Lower lobe of right lung (tissue), 2 donors: ENCODE measurements around the gene DHX35. TPM values are rescaled to one million over a fixed set of nuclear protein-coding genes. Genes with fewer than 3 reads are reported as not detected.
"Not testable (repeated sequence)": the region's sequence is repeated elsewhere in the genome, so short reads cannot be mapped to it uniquely, and the experiment has no call there.

Experiments
- ATAC-seq, 2 donors: fragments of 200-7000 bp; cut with Tn5 transposase; one replicate each; pipeline ENCODE4 v1.9.1; 2020 to 2022; ENCODE audit warnings: mild to moderate bottlenecking in 2 of 2, moderate library complexity in 2 of 2
- DNase-seq: peaks from one replicate; pipeline ENCODE4 v3.0.0-alpha.2; 2020
- H3K27ac ChIP-seq: fragments of 200-600 bp; one replicate; pipeline ENCODE4 v1.8.0; 2022
- H3K27me3 ChIP-seq: fragments of 200-600 bp; one replicate; pipeline ENCODE4 v1.8.0; 2022; ENCODE audit warnings: low read depth
- H3K36me3 ChIP-seq: fragments of 200-600 bp; one replicate; pipeline ENCODE4 v1.8.0; 2022; ENCODE audit warnings: mild to moderate bottlenecking
- H3K4me1 ChIP-seq: fragments of 200-600 bp; one replicate; pipeline ENCODE4 v1.8.0; 2022
- H3K4me3 ChIP-seq: fragments of 200-600 bp; one replicate; pipeline ENCODE4 v1.8.0; 2022; ENCODE audit warnings: mild to moderate bottlenecking
- H3K9me3 ChIP-seq: fragments of 200-600 bp; one replicate; pipeline ENCODE4 v1.8.0; 2022
- intact Hi-C: fragments of 100-400 bp; cut with DNase I; formaldehyde crosslinking; loops from one replicate; pipeline ENCODE4 v1.11.0; 2022
- total RNA-seq: library from RNA; stranded (reverse); fragmentation: NEBNext Ultra II Directional; extraction: Animal tissue kit (Norgen Biotek cat#: 25700); gene quantifications from one replicate; pipeline ENCODE4 v1.2.1, GENCODE V29; 2021
- TF ChIP-seq, protein P1 (sequence below): fragments of 200-600 bp; IDR thresholded peaks from one replicate; pipeline ENCODE4 v1.8.0; 2022; ENCODE audit warnings: antibody characterized with exemption, mild to moderate bottlenecking
- donor health status: DM: no; HTN: yes; CAD: no; lungs with severe emphysema.

The DHX35 gene
- total RNA-seq, 1 donor from 2014 or later = 10.5 TPM

GRCh38 chr20:38987777-38988176 is 25.6 kb downstream of the DHX35 start:
- TF ChIP-seq, protein P1, sequence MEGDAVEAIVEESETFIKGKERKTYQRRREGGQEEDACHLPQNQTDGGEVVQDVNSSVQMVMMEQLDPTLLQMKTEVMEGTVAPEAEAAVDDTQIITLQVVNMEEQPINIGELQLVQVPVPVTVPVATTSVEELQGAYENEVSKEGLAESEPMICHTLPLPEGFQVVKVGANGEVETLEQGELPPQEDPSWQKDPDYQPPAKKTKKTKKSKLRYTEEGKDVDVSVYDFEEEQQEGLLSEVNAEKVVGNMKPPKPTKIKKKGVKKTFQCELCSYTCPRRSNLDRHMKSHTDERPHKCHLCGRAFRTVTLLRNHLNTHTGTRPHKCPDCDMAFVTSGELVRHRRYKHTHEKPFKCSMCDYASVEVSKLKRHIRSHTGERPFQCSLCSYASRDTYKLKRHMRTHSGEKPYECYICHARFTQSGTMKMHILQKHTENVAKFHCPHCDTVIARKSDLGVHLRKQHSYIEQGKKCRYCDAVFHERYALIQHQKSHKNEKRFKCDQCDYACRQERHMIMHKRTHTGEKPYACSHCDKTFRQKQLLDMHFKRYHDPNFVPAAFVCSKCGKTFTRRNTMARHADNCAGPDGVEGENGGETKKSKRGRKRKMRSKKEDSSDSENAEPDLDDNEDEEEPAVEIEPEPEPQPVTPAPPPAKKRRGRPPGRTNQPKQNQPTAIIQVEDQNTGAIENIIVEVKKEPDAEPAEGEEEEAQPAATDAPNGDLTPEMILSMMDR = no peak
- no peaks in the 10 kb centered on the region for H3K9me3 ChIP-seq
- H3K36me3 ChIP-seq = peaks cover 53% of the 10 kb centered on the region
- no peaks in the 10 kb centered on the region for H3K27me3 ChIP-seq
- H3K4me3 ChIP-seq = no peak overlapping the region
- intact Hi-C loops = no loop called here
- ATAC-seq (no peak), DNase-seq (no peak)
- H3K27ac ChIP-seq = no peak overlapping the region
- H3K4me1 ChIP-seq = no peaks in the 10 kb centered on the region

DNA sequence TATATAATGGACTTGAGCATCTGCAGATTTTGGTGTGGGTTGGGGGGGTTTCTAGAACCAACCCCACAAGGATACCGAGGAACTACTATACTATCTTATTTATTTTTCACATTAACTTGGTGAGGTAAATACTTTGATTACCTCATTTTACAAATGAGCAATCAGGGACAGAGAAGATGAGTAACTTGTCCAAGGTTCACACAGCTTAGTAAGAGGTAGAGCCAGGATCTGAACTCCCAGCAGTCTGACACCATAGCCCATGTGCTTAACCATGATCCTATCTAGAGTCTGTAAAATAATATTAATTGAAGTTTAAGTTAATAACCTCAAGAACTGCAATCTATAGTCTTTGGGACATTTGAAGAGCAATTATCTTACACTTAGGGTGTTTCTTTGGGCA is 28.6 kb downstream of the DHX35 start:
- Histone ChIP-seq H3K4me3 (no peak overlapping the region), H3K4me1 (no peaks in the 10 kb centered on the region), H3K9me3 (no peaks in the 10 kb centered on the region), H3K36me3 (peaks cover 67% of the 10 kb centered on the region), H3K27me3 (no peaks in the 10 kb centered on the region), H3K27ac (no peak overlapping the region)
- no peak for ATAC-seq
- TF ChIP-seq, protein P1 = no peak
- DNase-seq = no peak
- intact Hi-C loops = no loop called here

- H3K4me1 ChIP-seq = no peaks in the 10 kb centered on the region
- no peaks in the 10 kb centered on the region for H3K9me3 ChIP-seq
- no peak for ATAC-seq
- no peak overlapping the region for H3K27ac ChIP-seq
- intact Hi-C loops = no loop called here
- H3K36me3 ChIP-seq = peaks cover 76% of the 10 kb centered on the region
- TF ChIP-seq, protein P1 = no peak
- H3K27me3 ChIP-seq = no peaks in the 10 kb centered on the region
- DNase-seq = no peak
- no peak overlapping the region for H3K4me3 ChIP-seq
Measured at GRCh38 chr20:38991814-38992704, 29.9 kb downstream of the DHX35 start.

DNA sequence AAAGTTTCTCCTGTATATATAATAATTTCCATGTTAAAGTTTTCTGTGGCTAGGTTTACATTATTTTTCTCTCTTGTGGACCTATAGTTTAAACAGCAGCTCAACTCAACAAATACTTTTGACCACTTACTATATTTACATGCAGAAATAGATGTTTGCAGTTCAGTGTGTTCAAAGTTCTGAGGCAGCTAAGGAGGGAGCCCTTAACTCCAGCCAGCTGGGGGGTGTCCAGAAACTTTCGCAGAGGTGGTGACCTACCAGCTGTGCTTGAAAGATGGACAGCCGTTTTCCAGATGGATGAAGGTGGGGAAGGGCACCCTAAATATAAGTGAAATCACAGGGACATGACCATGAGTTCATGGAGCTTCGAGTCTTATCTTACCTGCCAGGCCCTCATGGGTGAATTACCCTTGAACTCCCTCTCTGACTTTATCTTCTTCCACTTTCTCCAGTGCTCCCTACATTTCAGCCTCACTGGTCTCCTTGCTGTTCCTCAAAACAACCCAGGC is 33.4 kb downstream of the DHX35 start:
- intact Hi-C loops = no loop called here
- TF ChIP-seq, protein P1 = no peak
- Histone ChIP-seq H3K27ac (no peak overlapping the region), H3K4me3 (no peak overlapping the region), H3K4me1 (no peaks in the 10 kb centered on the region), H3K36me3 (peaks cover 76% of the 10 kb centered on the region), H3K27me3 (no peaks in the 10 kb centered on the region), H3K9me3 (no peaks in the 10 kb centered on the region)
- no peak for ATAC-seq
- no peak for DNase-seq

DNA sequence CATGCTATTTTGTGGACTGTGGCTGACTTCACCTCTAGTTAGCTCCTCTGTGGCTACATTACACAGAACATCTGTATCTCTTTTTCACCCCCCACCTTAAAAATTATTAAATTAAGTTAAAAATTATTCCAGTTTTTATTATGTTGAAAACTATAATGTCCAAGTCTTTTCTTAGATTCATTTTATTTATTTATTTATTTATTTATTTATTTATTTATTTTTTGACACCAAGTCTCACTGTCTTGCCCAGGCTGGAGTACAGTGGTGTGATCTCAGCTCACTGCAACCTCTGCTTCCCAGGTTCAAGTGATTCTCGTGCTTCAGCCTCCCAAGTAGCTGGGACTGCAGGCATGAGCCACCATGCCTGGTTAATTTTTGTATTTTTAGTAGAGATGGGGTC is 34.7 kb downstream of the DHX35 start:
- H3K4me1 ChIP-seq, intact Hi-C loops, H3K27me3 ChIP-seq, H3K4me3 ChIP-seq, H3K9me3 ChIP-seq, ATAC-seq, H3K27ac ChIP-seq, DNase-seq: not testable (repeated sequence)
- peaks cover 83% of the 10 kb centered on the region for H3K36me3 ChIP-seq

- Histone ChIP-seq H3K4me1 (no peaks in the 10 kb centered on the region), H3K9me3 (no peaks in the 10 kb centered on the region), H3K27me3 (no peaks in the 10 kb centered on the region), H3K36me3 (peaks cover 91% of the 10 kb centered on the region), H3K4me3 (no peak overlapping the region), H3K27ac (no peak overlapping the region)
- ATAC-seq (no peak), DNase-seq (no peak)
- intact Hi-C loops = no loop called here
- TF ChIP-seq, protein P1 = no peak
Measured at GRCh38 chr20:38997622-38998021, 35.5 kb downstream of the DHX35 start.
